NCI-H2171 (cell line): ENCODE measurements around the gene VGLL4.

ENCODE experiments used
- DNase-seq: peaks from one replicate; lab custom pipeline; 2025; lab: John Stamatoyannopoulos, UW

The VGLL4 gene

DNA sequence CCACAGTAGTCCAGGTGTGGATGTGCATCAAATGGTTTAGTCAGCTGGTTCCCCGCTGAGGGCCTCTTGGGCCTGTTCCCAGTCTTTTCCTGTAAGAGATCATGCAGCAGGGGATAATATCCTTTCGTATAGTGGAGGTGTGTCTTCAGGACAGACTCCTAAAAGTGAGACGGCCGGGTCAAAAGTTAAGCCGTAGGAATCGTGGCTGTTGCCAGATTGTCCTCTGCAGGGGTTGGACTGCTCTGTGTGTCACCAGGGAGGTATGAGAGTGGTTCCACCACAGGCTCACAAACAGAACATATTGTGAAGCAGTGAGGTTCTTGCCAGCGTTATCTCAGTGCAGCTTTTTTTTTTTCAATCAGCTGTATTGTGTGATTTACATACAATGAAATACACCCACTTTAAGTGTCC, 95.0 kb downstream of the VGLL4 start:
- DNase-seq, result no peak

GRCh38 chr3:11547498-11547897, 96.2 kb downstream of the VGLL4 start:
- DNase-seq, result no peak

DNA sequence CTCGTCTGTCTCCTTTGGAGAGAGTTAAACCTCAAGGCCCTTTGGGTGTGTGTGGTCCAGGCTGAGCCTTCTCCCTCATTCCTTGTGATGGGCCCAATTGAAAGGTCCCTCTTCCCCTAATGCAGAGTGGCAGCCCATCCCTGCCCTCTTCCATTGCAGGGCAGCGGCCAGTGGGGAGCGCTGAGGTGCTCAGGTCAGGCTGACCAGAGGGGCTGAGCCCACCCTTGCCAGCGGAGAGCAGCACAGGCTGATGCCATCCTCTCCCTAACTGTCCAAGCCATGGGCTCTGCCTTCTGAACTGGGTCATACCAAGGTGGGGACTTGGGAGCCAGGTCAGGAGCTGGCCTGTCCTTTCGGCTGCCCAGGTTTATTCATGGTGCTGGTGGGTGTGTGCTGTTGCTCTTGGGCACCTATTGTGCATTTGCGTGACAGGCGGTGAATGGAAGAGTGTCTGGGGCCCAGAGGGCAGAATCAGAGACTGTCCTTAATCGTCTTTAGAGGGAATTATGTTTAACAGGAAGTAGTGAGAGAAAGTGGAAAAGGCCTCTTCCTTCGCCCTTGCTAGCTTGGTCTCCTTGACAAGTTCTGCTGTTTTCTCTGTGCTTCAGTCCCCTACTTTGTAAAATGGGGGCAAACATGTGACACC, 96.9 kb downstream of the VGLL4 start:
- DNase-seq, result no peak

DNA sequence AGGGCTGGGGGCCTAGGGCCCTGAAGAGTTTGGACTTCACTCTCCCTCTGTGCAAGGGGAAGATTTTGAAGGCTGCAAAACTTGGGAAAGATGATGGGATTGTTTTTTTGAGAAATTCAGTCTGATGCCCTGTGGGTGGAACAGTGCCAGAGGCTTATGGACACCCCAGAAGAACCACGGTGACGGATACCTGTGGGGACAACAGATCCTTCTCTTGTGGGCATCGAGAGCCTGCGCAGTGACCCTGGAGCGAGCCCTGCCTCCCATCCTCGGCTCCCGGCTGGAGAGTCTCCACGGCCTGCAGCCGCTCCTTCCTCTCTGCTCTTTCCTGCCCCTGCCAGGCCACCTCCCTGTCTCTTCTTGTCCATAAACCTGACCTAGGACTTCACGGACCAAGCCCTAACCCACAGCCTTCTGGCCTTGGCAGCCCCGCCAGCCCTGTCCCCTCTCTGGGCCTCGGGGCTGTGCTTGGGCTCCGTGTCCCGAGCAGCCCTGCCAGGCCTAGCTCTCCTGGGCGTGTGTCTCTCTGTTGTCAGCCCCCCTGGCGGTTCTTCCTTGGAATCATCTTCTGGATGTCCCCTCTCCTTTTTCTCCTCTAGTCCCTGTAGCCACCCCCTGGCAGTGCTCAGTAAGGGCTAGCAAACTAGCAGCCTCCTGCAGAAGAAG, 98.4 kb downstream of the VGLL4 start:
- no peak for DNase-seq

GRCh38 chr3:11544412-11545181, 99.1 kb downstream of the VGLL4 start:
- no peak for DNase-seq

DNA sequence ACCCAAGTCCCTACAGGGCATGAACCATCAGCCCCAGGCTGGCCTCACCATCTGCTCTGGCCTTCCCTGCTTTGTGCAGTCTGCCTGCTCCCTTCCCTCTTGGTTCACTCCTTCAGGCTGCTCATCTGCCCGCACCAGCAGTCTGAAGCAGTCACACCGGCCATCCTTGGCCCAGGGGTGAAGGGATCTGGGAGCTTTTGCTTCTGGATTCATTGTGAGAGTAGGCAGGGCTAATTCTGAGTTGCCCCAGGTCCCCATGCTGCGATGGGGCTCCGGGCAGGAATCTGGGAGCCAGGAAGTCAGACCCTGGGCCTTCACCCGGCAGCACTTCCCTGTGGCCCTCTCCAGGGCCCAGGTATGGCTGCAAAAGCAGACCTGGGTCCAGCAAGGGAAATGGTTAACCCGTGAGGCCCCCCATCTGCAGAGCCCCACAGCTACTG, 99.7 kb downstream of the VGLL4 start:
- no peak for DNase-seq

- no peak for DNase-seq
Measured at GRCh38 chr3:11543141-11543947, 100.4 kb downstream of the VGLL4 start.

- no peak for DNase-seq
Measured at GRCh38 chr3:11542551-11542950, 101.2 kb downstream of the VGLL4 start.

- DNase-seq, result no peak
Measured at GRCh38 chr3:11541321-11542303, 102.1 kb downstream of the VGLL4 start.

GRCh38 chr3:11539677-11540076, 104.0 kb downstream of the VGLL4 start:
- no peak for DNase-seq

DNA sequence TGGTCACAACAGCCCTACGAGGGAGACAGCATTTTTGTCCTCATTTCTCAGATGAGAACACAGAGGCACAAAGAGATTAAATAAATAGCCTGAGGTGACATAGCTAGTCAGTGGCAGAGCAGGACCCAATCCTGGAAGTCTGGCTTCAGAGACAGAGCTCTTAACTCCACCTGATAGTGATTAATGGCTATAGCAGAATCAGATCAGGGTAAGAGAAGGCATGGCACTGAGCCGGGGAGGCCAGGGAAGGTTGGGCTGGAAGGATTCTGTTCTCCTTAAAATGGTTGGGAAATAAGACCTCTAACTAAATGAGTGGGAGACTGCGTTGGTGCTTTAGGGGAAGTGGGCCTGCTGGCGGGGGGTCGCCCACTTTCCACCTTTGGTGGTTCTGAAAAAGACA, 104.5 kb downstream of the VGLL4 start:
- DNase-seq, result no peak

- DNase-seq, result no peak
Measured at GRCh38 chr3:11538581-11538980, 105.1 kb downstream of the VGLL4 start.

GRCh38 chr3:11536936-11537612, 106.6 kb downstream of the VGLL4 start:
- no peak for DNase-seq

GRCh38 chr3:11536132-11536935, 107.4 kb downstream of the VGLL4 start:
- DNase-seq, result no peak

- DNase-seq, result no peak
Measured at GRCh38 chr3:11535243-11535960, 108.3 kb downstream of the VGLL4 start.

DNA sequence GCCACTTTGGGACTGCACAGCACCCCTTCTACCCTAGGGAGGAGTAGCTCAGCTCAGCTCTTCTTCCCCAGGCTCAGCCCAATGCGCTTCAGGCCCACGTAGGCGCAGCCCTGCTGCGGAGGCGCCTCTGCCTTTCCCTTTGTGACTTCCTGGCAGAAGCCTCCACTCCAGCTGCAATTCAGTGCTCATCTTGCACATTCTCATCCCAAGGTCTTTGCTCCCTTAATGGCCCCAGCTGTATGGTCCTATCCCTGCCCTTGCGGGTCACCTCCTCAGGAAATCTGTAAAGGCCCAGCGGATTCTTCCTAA, 109.0 kb downstream of the VGLL4 start:
- DNase-seq, result no peak

- no peak for DNase-seq
Measured at GRCh38 chr3:11534011-11534792, 109.5 kb downstream of the VGLL4 start.

DNA sequence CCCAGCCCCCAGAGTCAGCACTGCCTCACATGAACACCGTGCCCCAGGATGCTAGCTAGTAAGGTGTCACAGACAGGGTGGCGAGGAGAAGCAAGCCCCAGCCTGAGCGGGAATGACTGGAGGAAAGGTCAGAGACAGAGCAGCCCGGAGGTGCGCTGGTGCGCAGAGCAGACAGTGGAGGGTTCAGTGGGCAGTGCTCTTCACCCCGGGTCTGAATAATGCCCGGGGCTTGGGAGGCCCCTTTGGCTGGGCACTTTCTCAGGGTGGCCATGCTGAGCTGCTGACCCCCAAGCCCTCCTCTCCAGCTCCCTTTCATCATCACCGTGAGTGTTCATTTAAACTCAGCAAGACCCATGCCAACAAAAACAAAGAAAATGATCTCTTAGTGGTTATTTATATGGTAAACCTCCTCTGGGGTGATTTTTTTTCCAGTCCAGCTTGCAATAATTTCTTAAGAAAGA, 110.8 kb downstream of the VGLL4 start:
- no peak for DNase-seq
